GM19239 (cell line): ENCODE measurements around the gene RXRA.

ENCODE experiments used
- DNase-seq: peaks from one replicate; pipeline ENCODE4 v3.0.0; 2011; ENCODE audit warnings: low spot score; ENCODE audit not compliant: insufficient read length
- FAIRE-seq: peaks from 2 replicates; lab custom pipeline; 2011; peaks lifted over from hg19 to GRCh38; lab: Jason Lieb, UNC

RXRA gene

DNA sequence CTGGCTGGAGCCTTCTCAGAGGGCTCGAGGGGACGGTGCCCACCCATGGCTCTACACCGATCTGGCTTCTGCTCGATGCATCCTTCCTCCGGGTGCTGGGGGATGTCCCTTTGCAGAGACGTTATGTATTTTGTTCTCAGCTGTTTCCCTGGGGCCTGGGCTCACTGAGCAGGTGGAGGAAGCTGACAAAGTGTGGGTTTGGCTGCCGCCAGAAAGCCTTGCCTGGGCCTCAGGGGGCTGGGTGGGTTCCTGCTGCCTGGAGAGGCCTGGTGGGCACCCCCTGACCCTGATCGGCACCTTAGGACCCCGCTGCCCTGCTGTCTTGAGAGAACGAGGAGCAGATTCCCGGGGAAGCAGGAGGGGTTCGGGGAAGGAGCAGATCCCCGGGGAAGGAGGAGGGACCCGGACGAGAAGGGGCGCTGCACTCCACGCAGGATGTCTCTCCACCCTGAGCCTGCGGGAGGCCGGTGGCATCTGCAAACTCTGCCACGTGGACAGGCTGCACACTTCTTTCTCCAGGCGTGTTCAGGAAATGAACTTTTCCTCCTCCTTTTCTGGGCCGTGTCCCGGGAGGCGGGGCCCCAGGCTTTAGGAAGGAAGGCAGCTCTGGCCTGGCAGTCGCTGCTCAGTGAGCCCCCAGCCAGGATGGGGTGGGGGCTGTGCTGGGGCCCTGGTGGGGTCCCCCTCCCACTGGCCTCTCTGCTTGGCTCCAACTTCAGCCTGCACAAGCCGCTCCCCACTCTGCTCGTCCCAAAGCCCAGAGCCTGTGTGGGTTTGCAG, 148.9 kb downstream of the RXRA start:
- FAIRE-seq (no peak), DNase-seq (peak; percentile 40)

- FAIRE-seq, result no peak
- DNase-seq, result no peak
These were observed 150.2 kb downstream of the RXRA start for GRCh38 chr9:134476272-134476941.

- FAIRE-seq (no peak), DNase-seq (no peak)
These were observed 150.7 kb downstream of the RXRA start for GRCh38 chr9:134476942-134477335.

DNA sequence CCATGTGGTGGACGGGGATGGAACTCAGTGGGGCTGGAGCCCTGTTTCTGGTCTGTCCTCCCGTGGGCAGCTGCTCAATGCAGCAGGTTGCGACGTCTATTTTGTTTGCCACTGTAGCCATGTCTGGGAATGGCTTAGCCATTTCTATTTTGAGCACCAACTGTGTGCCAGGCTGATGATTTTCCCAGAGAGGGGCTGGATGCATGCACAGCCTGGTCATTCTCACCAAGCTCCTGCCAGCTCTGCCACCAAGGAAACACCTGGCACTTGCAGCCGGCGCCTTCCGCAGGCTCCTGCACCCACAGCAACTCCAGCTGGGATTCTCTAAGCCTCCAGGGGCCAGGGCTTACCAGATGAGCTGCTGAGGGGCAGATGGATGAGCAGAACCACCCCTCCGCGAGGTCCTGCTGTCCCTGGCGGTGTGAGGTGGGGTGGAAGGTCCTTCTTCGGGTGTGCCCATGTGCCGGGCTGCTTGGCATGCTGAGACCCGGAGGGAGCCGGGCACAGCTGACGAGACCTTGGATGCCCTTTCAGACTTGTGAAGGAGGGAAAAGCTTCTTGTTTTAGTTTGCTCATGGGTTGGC, 151.2 kb downstream of the RXRA start:
- FAIRE-seq (no peak), DNase-seq (no peak)

DNA sequence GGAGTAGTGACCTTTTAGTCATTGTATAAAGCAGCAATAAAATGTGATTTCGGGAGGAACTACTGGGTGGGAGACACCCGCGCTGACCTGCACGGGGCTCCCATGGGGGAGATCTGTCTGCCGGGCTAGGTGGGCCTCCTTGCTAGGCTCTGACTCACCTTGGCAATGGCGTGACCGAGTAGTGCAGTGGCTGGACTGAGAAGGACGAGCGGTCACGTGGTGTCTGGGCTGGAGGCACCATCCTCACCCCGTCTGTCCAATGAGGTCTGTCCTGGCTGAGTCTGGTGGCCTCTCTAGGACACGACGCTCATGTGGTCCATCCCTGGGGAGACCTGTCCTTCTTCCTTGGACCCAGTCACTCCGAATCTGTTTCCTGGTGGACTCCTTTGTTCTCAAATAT, 151.7 kb downstream of the RXRA start:
- no peak for FAIRE-seq

GRCh38 chr9:134481762-134482161, 155.5 kb downstream of the RXRA start:
- DNase-seq (no peak), FAIRE-seq (no peak)

More for the DNA sequence above, 151.7 kb downstream of the RXRA start:
- DNase-seq, result no peak

DNA sequence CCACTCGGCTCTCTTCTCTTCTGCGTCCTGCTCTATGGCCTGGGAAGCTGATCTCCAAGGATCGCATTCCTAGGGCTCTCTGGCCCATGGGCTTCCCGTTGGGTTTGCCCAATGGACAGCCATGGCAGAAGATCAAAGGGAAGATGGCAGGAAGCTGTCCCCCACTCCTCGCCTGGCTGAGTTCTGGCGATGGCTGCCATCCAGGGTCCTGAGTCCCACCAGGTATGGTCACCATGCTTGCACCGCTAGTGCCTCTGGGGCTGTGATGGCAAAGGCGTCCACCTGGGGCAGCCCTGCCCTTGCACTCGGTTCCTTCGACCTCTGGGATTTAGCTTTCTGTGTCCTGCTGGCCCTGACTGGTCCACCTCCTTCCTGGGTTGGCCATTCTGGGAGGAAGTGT, 156.0 kb downstream of the RXRA start:
- no peak for FAIRE-seq

DNA sequence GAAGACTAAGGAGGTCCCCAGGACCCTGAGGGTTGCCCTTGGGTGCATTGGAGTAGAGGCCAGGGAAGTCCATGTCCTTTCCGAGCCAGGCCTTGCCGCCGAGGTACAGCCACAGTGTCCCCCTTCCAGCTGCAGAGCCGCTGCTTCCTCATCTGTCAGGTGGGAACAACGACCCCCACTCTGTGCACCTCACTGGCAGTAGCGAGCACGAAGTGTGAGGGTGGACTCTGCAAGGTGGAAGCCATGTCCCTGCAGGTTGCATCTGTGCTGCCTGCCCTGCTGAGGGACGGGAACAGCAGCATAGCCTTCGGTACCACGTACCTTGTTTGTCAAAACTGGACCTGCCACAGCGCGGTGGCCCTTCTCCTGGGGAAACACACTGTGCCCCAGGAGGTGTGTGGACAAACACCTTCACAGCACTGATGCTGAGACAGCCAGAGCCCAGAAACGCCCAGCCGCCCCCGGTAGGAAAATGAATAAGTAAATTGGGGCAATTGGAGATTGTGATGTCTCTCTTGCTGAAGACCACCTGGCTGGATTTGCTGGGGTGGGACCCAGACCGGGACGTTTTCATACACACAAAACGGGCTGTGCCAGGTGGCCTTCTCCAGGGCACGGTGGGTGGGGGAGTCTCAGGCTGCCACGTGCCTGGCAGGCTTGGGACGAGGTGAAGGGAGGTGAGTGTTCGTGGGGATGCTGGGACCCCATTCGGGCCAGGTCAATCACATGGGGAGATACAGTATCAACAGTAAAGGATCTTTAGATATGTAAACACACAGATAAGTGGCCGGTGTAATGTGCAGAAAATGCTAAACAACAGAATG, 157.3 kb downstream of the RXRA start:
- no peak for FAIRE-seq
- no peak for DNase-seq

More for the DNA sequence above, 156.0 kb downstream of the RXRA start:
- DNase-seq, result no peak

DNA sequence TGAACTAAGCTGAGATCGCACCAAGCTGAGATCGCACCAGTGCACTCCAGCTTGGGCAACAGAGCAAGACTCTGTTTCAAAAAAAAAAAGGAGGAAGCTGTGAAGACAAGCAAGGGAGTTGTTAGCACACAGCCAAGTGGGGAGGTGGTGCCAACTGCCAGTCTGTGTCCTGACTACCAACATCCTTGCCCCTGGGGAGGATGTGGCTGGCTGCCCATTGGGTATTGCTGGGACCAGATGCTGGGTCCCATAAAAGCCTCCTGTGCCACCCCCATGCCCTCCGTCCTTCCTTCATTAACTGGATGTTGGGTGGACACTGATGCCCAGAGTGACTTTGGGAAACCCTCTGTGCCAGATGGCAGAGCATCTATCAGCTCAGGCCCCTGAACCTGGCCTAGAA, 158.2 kb downstream of the RXRA start:
- FAIRE-seq (no peak), DNase-seq (no peak)

DNA sequence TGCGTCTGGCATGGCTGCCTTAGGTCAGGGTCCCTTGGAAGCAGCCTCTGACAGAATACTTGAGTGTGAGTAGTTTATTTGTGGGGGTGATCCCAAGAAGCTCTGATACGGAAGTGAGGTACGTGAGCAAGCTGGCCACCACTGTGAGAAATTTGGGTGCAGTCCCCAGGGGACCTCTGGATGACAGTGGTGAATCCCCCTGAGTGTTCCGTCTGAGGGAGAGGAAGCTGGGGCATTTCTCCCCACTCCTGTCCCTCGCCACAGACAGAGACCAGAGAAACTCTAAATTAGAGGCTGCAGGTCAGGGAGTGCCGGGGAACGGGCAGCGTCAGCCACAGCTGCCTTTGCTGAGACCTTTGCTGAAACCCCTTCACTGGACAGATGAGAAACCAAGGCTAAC, 159.4 kb downstream of the RXRA start:
- FAIRE-seq (no peak), DNase-seq (no peak)

- FAIRE-seq (no peak), DNase-seq (no peak)
These were observed 159.9 kb downstream of the RXRA start for GRCh38 chr9:134486143-134486591.

- FAIRE-seq (no peak), DNase-seq (no peak)
These were observed 160.3 kb downstream of the RXRA start for GRCh38 chr9:134486596-134486995.
